Measurements from ENCODE around the gene MAGEC2. TPM values are rescaled to one million over a fixed set of nuclear protein-coding genes. Genes with fewer than 3 reads are reported as not detected.

The MAGEC2 gene
- total RNA-seq, 2 experiments from 2014 or later, result not detected

DNA sequence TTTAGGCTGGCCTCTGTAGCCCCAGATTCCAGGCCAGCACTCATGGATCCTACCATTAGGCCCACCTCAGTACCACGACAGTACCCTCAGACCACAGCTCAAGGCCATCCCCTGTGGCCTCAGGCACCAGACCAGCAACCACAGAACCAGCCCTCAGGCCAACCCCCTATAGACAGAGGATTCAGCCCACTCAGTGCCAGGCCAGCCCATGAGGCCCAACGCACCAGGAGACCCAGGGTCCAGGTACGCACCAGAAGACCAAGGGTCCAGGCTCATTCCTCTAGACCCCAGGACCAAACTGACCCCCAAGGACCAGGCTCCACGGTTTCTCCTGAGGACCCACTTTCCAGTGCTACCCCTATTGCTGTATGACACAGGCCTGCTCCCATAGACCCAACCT lies 39.5 kb upstream of the MAGEC2 start:
- ChIA-PET CTCF (no interaction called here), POLR2A (no interaction called here)
- intact Hi-C loops (cut with micrococcal nuclease), result no loop called here
- TF ChIP-seq CTCF (IDR thresholded peaks at IDR 0.05), result no peak
- ATAC-seq (no peak), DNase-seq (no peak)
- Mint-ChIP-seq H3K27me3 (no peaks in the 10 kb centered on the region), H3K9me3 (no peaks in the 10 kb centered on the region), H3K27ac (no peak overlapping the region), H3K4me3 (no peak overlapping the region), H3K36me3 (ENCODE audit: low read depth) (no peaks in the 10 kb centered on the region), H3K4me1 (ENCODE audit: low read depth) (no peaks in the 10 kb centered on the region)

- Mint-ChIP-seq H3K27ac (no peak overlapping the region), H3K27me3 (no peaks in the 10 kb centered on the region), H3K36me3 (ENCODE audit: low read depth) (no peaks in the 10 kb centered on the region), H3K4me3 (no peak overlapping the region), H3K9me3 (peaks cover 4% of the 10 kb centered on the region), H3K4me1 (ENCODE audit: low read depth) (no peaks in the 10 kb centered on the region)
- TF ChIP-seq CTCF (IDR thresholded peaks at IDR 0.05), result no peak
- ATAC-seq, result no peak
- ChIA-PET POLR2A (no interaction called here), CTCF (no interaction called here)
- DNase-seq, result no peak
- intact Hi-C loops (cut with micrococcal nuclease), result no loop called here
These were observed 33.4 kb upstream of the MAGEC2 start for GRCh38 chrX:142238536-142238935.

- ChIA-PET CTCF (no interaction called here), POLR2A (no interaction called here)
- H3K9me3 Mint-ChIP-seq, result peaks cover 4% of the 10 kb centered on the region
- no peak overlapping the region for H3K4me3 Mint-ChIP-seq
- H3K27me3 Mint-ChIP-seq, result no peaks in the 10 kb centered on the region
- H3K4me1 Mint-ChIP-seq (ENCODE audit: low read depth), result no peaks in the 10 kb centered on the region
- ATAC-seq (no peak), DNase-seq (no peak)
- H3K27ac Mint-ChIP-seq, result no peak overlapping the region
- no peak for TF ChIP-seq CTCF (IDR thresholded peaks at IDR 0.05)
- intact Hi-C loops (cut with micrococcal nuclease), result no loop called here
- H3K36me3 Mint-ChIP-seq (ENCODE audit: low read depth), result no peaks in the 10 kb centered on the region
These were observed 28.3 kb upstream of the MAGEC2 start for GRCh38 chrX:142233400-142233799.

- POLR2A ChIA-PET, result no interaction called here
- H3K27ac Mint-ChIP-seq, result no peak overlapping the region
- no peak for TF ChIP-seq CTCF (IDR thresholded peaks at IDR 0.05)
- no peak overlapping the region for H3K4me3 Mint-ChIP-seq
- no peaks in the 10 kb centered on the region for H3K4me1 Mint-ChIP-seq (ENCODE audit: low read depth)
- DNase-seq (no peak), ATAC-seq (no peak)
- peaks cover 1% of the 10 kb centered on the region for H3K9me3 Mint-ChIP-seq
- H3K36me3 Mint-ChIP-seq (ENCODE audit: low read depth), result no peaks in the 10 kb centered on the region
- intact Hi-C loops (cut with micrococcal nuclease), result no loop called here
- H3K27me3 Mint-ChIP-seq, result no peaks in the 10 kb centered on the region
- CTCF ChIA-PET, result no interaction called here
These were observed 9.0 kb upstream of the MAGEC2 start for GRCh38 chrX:142214081-142214480.

GRCh38 chrX:142201113-142201512 lies 4.0 kb downstream of the MAGEC2 start:
- H3K9me3 Mint-ChIP-seq, result no peaks in the 10 kb centered on the region
- H3K4me3 Mint-ChIP-seq, result no peak overlapping the region
- DNase-seq (no peak), ATAC-seq (no peak)
- no peak for TF ChIP-seq CTCF (IDR thresholded peaks at IDR 0.05)
- intact Hi-C loops (cut with micrococcal nuclease), result no loop called here
- H3K27ac Mint-ChIP-seq, result no peak overlapping the region
- CTCF ChIA-PET, result no interaction called here
- no peaks in the 10 kb centered on the region for H3K4me1 Mint-ChIP-seq (ENCODE audit: low read depth)
- H3K36me3 Mint-ChIP-seq (ENCODE audit: low read depth), result no peaks in the 10 kb centered on the region
- H3K27me3 Mint-ChIP-seq, result no peaks in the 10 kb centered on the region
- POLR2A ChIA-PET, result no interaction called here

All from activated CD8-positive, alpha-beta T cell treated with anti-CD3 and anti-CD28 coated beads for 36 hours (primary cell).